ENCODE data around the gene BIRC2. TPM values are rescaled to one million over a fixed set of nuclear protein-coding genes. Genes with fewer than 3 reads are reported as not detected.

The BIRC2 gene
- total and polyA plus RNA-seq, 10 of the 15 experiments (the other 5 are each of a cell fraction or from before 2014, with no cell fraction given) = 13.8 to 75.8 (median 26.5) TPM

Small RNA genes within 50 kb of the gene (small RNA-seq; reads per million reads assigned to genes)
- not detected for gene AP000942.3
- not detected for gene AP000942.4
- not detected for gene RNU6-952P

Other genes with a start within 250 kb of the BIRC2 start
- gene YAP1, start 236.8 kb upstream of the BIRC2 start, total RNA-seq (2014; rRNA removed) = not detected in 2 replicates
- gene YAP1, start 236.8 kb upstream of the BIRC2 start, total RNA-seq (2014; rRNA removed; fragmentation: Illumina TruSeq; extraction: Trizol) = not detected in 2 replicates
- gene YAP1, start 236.8 kb upstream of the BIRC2 start, total RNA-seq (2021) = 0.24 and 0.33 TPM in 2 replicates
- gene YAP1, start 236.8 kb upstream of the BIRC2 start, polyA plus RNA-seq (2011; rRNA removed) = 0.04 and 0.11 TPM in 2 replicates
- not detected in 2 replicates for gene YAP1, start 236.8 kb upstream of the BIRC2 start, polyA plus RNA-seq (2014; fragmentation: Illumina TruSeq; extraction: Trizol)
- under 1 TPM in 1 of 2 experiments, not detected in 1; 0.10 TPM for gene YAP1, start 236.8 kb upstream of the BIRC2 start, polyA plus RNA-seq (2014; fragmentation: Nextera tagmentation; extraction: Ambion mirVana)
- not detected in 2 replicates for gene YAP1, start 236.8 kb upstream of the BIRC2 start, polyA plus RNA-seq (2014; rRNA removed)
- gene YAP1, start 236.8 kb upstream of the BIRC2 start, polyA plus RNA-seq (2016; fragmentation: Nextera tagmentation; extraction: Ambion mirVana) = under 1 TPM in 1 of 2 experiments, not detected in 1; 0.03 TPM
- 79.4 and 101 TPM in 2 replicates for gene BIRC3, start 29.7 kb upstream of the BIRC2 start, total RNA-seq (2014; rRNA removed)
- 134 and 136 TPM in 2 replicates for gene BIRC3, start 29.7 kb upstream of the BIRC2 start, total RNA-seq (2014; rRNA removed; fragmentation: Illumina TruSeq; extraction: Trizol)
- gene BIRC3, start 29.7 kb upstream of the BIRC2 start, total RNA-seq (2021) = 85.5 and 88.0 TPM in 2 replicates
- gene BIRC3, start 29.7 kb upstream of the BIRC2 start, polyA plus RNA-seq (2011; rRNA removed) = 351 and 618 TPM in 2 replicates
- gene BIRC3, start 29.7 kb upstream of the BIRC2 start, polyA plus RNA-seq (2014; fragmentation: Illumina TruSeq; extraction: Trizol) = 102 and 135 TPM in 2 replicates
- 10 to 100 TPM; 63.8 to 92.9 TPM for gene BIRC3, start 29.7 kb upstream of the BIRC2 start, polyA plus RNA-seq (2014; fragmentation: Nextera tagmentation; extraction: Ambion mirVana)
- gene BIRC3, start 29.7 kb upstream of the BIRC2 start, polyA plus RNA-seq (2014; rRNA removed) = 53.4 and 70.7 TPM in 2 replicates
- 10 to 100 TPM; 42.1 to 56.9 TPM for gene BIRC3, start 29.7 kb upstream of the BIRC2 start, polyA plus RNA-seq (2016; fragmentation: Nextera tagmentation; extraction: Ambion mirVana)
- gene TMEM123, start 105.6 kb downstream of the BIRC2 start, total RNA-seq (2014; rRNA removed) = 90.4 and 104 TPM in 2 replicates
- gene TMEM123, start 105.6 kb downstream of the BIRC2 start, total RNA-seq (2014; rRNA removed; fragmentation: Illumina TruSeq; extraction: Trizol) = 220 and 240 TPM in 2 replicates
- 124 and 146 TPM in 2 replicates for gene TMEM123, start 105.6 kb downstream of the BIRC2 start, total RNA-seq (2021)
- gene TMEM123, start 105.6 kb downstream of the BIRC2 start, polyA plus RNA-seq (2011; rRNA removed) = 667 and 744 TPM in 2 replicates
- gene TMEM123, start 105.6 kb downstream of the BIRC2 start, polyA plus RNA-seq (2014; fragmentation: Illumina TruSeq; extraction: Trizol) = 152 and 245 TPM in 2 replicates
- gene TMEM123, start 105.6 kb downstream of the BIRC2 start, polyA plus RNA-seq (2014; fragmentation: Nextera tagmentation; extraction: Ambion mirVana) = 10 to 100 TPM; 35.1 to 48.8 TPM
- 62.9 and 73.9 TPM in 2 replicates for gene TMEM123, start 105.6 kb downstream of the BIRC2 start, polyA plus RNA-seq (2014; rRNA removed)
- gene TMEM123, start 105.6 kb downstream of the BIRC2 start, polyA plus RNA-seq (2016; fragmentation: Nextera tagmentation; extraction: Ambion mirVana) = 100 to 1,000 TPM; 122 to 124 TPM
- 0.68 and 1.7 TPM in 2 replicates for gene MMP7, start 183.5 kb downstream of the BIRC2 start, total RNA-seq (2014; rRNA removed)
- gene MMP7, start 183.5 kb downstream of the BIRC2 start, total RNA-seq (2014; rRNA removed; fragmentation: Illumina TruSeq; extraction: Trizol) = 1.1 and 1.7 TPM in 2 replicates
- 1.0 and 1.2 TPM in 2 replicates for gene MMP7, start 183.5 kb downstream of the BIRC2 start, total RNA-seq (2021)
- 18.0 and 19.9 TPM in 2 replicates for gene MMP7, start 183.5 kb downstream of the BIRC2 start, polyA plus RNA-seq (2011; rRNA removed)
- gene MMP7, start 183.5 kb downstream of the BIRC2 start, polyA plus RNA-seq (2014; fragmentation: Illumina TruSeq; extraction: Trizol) = 0.62 and 1.2 TPM in 2 replicates
- 1 to 10 TPM; 1.6 to 1.7 TPM for gene MMP7, start 183.5 kb downstream of the BIRC2 start, polyA plus RNA-seq (2014; fragmentation: Nextera tagmentation; extraction: Ambion mirVana)
- 0.52 and 0.92 TPM in 2 replicates for gene MMP7, start 183.5 kb downstream of the BIRC2 start, polyA plus RNA-seq (2014; rRNA removed)
- gene MMP7, start 183.5 kb downstream of the BIRC2 start, polyA plus RNA-seq (2016; fragmentation: Nextera tagmentation; extraction: Ambion mirVana) = under 1 TPM; 0.63 to 0.68 TPM

Data from GM12878 (cell line).